Prostate gland (tissue), 2 donors: ENCODE results near the gene RBFOX2.

Source experiments
- POLR2A ChIP-seq: fragments of 450-650 bp; IDR thresholded peaks from one replicate; pipeline ENCODE4 v1.6.1; 2016; ENCODE audit warnings: antibody characterized with exemption, mild to moderate bottlenecking
- TF ChIP-seq, protein P1 (sequence below), 4 experiments: fragments of 200-600 bp in 2 of 4; fragments of 450-650 bp in 2 of 4; sonication (generic) in 2 of 4; IDR thresholded peaks; 1 replicate in 3 of 4; 2 replicates in 1 of 4; pipeline ENCODE4 v1.5.1; 2016 to 2019; ENCODE audit warnings: antibody characterized with exemption in 4 of 4, mild to moderate bottlenecking in 2 of 4, moderate library complexity in 2 of 4

DNA sequence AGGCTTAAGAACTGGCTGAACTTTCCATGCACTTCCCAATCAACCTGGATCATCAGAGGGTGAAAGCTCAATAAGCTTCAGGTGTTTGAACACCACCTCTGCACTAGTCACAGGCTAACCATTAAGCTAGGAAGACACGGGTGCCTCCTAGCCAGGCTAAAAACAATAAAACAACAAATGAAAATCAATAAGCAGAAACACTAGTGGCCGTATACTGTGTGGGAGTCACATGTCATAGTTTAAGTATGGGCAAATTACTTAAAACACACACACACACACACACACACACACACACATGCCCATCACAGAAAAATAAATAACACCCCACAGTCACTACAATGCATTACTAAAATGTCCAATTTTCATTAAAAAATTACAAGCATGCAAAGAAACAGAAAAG lies 225.7 kb downstream of the RBFOX2 start:
- TF ChIP-seq, protein P1, sequence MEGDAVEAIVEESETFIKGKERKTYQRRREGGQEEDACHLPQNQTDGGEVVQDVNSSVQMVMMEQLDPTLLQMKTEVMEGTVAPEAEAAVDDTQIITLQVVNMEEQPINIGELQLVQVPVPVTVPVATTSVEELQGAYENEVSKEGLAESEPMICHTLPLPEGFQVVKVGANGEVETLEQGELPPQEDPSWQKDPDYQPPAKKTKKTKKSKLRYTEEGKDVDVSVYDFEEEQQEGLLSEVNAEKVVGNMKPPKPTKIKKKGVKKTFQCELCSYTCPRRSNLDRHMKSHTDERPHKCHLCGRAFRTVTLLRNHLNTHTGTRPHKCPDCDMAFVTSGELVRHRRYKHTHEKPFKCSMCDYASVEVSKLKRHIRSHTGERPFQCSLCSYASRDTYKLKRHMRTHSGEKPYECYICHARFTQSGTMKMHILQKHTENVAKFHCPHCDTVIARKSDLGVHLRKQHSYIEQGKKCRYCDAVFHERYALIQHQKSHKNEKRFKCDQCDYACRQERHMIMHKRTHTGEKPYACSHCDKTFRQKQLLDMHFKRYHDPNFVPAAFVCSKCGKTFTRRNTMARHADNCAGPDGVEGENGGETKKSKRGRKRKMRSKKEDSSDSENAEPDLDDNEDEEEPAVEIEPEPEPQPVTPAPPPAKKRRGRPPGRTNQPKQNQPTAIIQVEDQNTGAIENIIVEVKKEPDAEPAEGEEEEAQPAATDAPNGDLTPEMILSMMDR (IDR thresholded peaks at IDR 0.05): no peak
- no peak for TF ChIP-seq POLR2A
